HEK293T (cell line): ENCODE measurements around the gene OPHN1.

Experiments used
- ARNT ChIP-seq: fragments of 450-650 bp; IDR thresholded peaks from 2 replicates; pipeline ENCODE4 v1.6.1; 2017; ENCODE audit warnings: mild to moderate bottlenecking
- BHLHE40 ChIP-seq: fragments of 450-650 bp; IDR thresholded peaks from 2 replicates; pipeline ENCODE4 v1.6.1; 2016; ENCODE audit warnings: mild to moderate bottlenecking, moderate library complexity, borderline replicate concordance

DNA sequence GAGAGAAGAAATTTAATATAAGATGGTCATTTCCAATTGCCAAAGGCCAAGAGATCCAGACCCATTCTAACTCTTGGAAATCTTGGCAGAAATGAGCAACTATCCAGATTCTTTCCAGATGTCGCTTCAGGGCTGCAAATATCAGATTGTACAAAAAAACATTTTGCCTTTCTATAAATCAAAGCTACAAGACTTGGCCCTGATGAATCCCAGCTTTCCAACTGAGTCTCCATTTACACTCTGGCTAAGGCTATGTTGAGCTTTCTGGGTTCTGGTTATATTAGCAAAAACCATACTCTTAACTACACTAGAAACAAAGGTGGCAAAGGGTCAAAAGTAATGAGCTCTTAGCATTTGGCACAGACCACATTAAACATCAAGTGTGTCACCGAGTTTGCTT is 345.8 kb downstream of the OPHN1 start:
- TF ChIP-seq ARNT, result no peak
- TF ChIP-seq BHLHE40, result no peak
